Right lobe of liver (tissue), 6 donors: ENCODE results near the gene TNFRSF25. TPM values are rescaled to one million over a fixed set of nuclear protein-coding genes. Genes with fewer than 3 reads are reported as not detected.
A peak's percentile ranks its signal among the peaks of the same experiment; 100 is the strongest.

Experiments used
- ATAC-seq, 4 donors: fragments of 200-7000 bp; cut with Tn5 transposase; one replicate each; pipeline ENCODE4 v1.9.1; 2020; ENCODE audit warnings: mild to moderate bottlenecking in 4 of 4, moderate library complexity in 4 of 4
- DNase-seq, 3 donors: peaks; one replicate each; pipeline ENCODE4 v3.0.0-alpha.2; 2020
- H3K27ac ChIP-seq, 3 donors: fragments of 200-600 bp; one replicate each; pipeline ENCODE4 v1.8.0; 2022
- H3K27me3 ChIP-seq, 2 donors: fragments of 200-600 bp; one replicate each; pipeline ENCODE4 v1.8.0; 2022
- H3K36me3 ChIP-seq, 4 donors: fragments of 200-600 bp; sonication (generic) in 1 of 4; one replicate each; pipeline versions ENCODE4 v1.5.1 to v1.8.0; 2017 to 2022; ENCODE audit warnings: control low read depth in 1 of 4
- H3K4me1 ChIP-seq, 4 donors: fragments of 200-600 bp; sonication (generic) in 1 of 4; one replicate each; pipeline versions ENCODE4 v1.5.1 to v1.8.0; 2017 to 2022; ENCODE audit warnings: control low read depth in 1 of 4
- H3K4me3 ChIP-seq, 3 donors: fragments of 200-600 bp; one replicate each; pipeline ENCODE4 v1.8.0; 2022
- H3K9me3 ChIP-seq, 4 donors: fragments of 200-600 bp; sonication (generic) in 1 of 4; one replicate each; pipeline versions ENCODE4 v1.5.1 to v1.8.0; 2017 to 2022; ENCODE audit warnings: control low read depth in 1 of 4
- POLR2A ChIP-seq: fragments of 450-650 bp; IDR thresholded peaks from one replicate; pipeline ENCODE4 v1.6.1; 2017; ENCODE audit warnings: antibody characterized with exemption, mild to moderate bottlenecking
- WGBS: methylation state at CpG from one replicate; pipeline ENCODE4 v1.1.6; 2018; ENCODE audit warnings: low coverage, low lambda C conversion rate; ENCODE audit not compliant: insufficient coverage; ENCODE audit errors: missing lambda C conversion rate; 5-methylcytosine and 5-hydroxymethylcytosine counted together
- intact Hi-C, 2 donors: fragments of 100-400 bp; cut with DNase I; formaldehyde crosslinking; loops; one replicate each; pipeline versions ENCODE4 v1.11.2 to v1.14.1; 2022
- total RNA-seq, 6 experiments: library from RNA; depleted of rRNA in 2 of 6; stranded (reverse); fragments of >200 nt in 2 of 6; fragmentation: NEBNext Ultra II Directional in 3 of 6; extraction: Animal tissue kit (Norgen Biotek cat#: 25700) in 3 of 6; gene quantifications; one replicate each; pipeline versions ENCODE4 v1.1.0 to v1.2.4, GENCODE V29; 2016 to 2023
- TF ChIP-seq, protein P1 (sequence below), 4 donors: fragments of 200-600 bp in 3 of 4; fragments of 450-650 bp in 1 of 4; IDR thresholded peaks; one replicate each; pipeline versions ENCODE4 v1.5.1 to v1.8.0; 2016 to 2022; ENCODE audit warnings: antibody characterized with exemption in 4 of 4, mild to moderate bottlenecking in 2 of 4
- donor health status: DM: no; HTN: yes; CAD: no.
- donor health status: DM: no; HTN: no; CAD: no.
- donor health status: DM: no; HTN: no; CAD: no.
- donor health status: DM: no; HTN: yes; CAD: no.
- donor health status: DM: no; HTN: yes; CAD: no.

The TNFRSF25 gene
- total RNA-seq, 6 experiments from 2014 or later = 1.1 to 3.2 (median 2.1) TPM

DNA sequence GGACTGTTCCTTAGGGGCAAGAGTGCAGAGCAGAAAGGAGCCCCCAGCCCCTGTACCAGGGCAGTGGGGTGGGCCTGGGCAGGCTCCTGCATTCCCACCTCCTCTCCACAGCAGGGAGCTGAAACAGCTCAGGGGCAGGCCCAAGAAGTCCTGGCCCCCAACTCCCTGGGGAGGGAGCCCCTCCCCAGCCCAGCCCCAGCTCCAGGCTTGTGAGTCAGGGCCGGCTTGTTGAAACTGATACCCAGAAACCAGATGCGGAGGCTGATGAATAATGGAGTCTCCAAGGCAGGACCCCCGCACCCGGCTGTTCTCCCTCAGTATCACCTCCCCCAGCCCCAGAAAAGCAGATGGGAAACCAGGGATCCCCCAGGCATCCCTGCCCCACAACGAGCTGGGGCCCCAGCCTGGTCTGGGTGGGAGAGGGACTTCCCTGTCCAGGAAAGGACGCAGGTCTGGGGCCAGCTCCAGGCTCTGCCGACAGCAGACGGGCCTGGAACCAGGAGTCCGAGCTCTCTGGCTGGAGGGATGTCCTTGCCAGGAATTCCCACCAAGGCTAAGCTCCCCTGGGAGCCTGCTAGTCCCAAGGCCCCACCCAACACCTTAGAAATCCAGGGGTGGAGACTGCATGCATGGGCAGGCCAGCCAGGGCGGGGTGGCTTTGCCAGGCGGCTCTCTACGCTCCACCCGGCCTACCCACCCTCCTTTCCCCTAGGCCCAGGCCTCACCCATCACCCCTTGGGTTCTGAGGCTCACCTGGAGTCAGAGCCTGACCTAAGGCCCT, 22.8 kb upstream of the TNFRSF25 start:
- Histone ChIP-seq H3K27ac (no peak overlapping the region), H3K9me3 (no peaks in the 10 kb centered on the region), H3K4me3 (no peak overlapping the region), H3K4me1 (peaks cover 0 to 14% (median 0%) of the 10 kb centered on the region in 4 donors), H3K36me3 (no peaks in the 10 kb centered on the region), H3K27me3 (no peaks in the 10 kb centered on the region)
- no peak for DNase-seq
- ATAC-seq = no peak
- intact Hi-C loops = loop anchor here in 1 of 2 donors (10.0 kb wide), 1 partner anchor 146 kb away; no protein-coding TSS in a partner anchor
- WGBS = no CpG with 5 or more reads among the region's 13 CpGs
- TF ChIP-seq, protein P1, sequence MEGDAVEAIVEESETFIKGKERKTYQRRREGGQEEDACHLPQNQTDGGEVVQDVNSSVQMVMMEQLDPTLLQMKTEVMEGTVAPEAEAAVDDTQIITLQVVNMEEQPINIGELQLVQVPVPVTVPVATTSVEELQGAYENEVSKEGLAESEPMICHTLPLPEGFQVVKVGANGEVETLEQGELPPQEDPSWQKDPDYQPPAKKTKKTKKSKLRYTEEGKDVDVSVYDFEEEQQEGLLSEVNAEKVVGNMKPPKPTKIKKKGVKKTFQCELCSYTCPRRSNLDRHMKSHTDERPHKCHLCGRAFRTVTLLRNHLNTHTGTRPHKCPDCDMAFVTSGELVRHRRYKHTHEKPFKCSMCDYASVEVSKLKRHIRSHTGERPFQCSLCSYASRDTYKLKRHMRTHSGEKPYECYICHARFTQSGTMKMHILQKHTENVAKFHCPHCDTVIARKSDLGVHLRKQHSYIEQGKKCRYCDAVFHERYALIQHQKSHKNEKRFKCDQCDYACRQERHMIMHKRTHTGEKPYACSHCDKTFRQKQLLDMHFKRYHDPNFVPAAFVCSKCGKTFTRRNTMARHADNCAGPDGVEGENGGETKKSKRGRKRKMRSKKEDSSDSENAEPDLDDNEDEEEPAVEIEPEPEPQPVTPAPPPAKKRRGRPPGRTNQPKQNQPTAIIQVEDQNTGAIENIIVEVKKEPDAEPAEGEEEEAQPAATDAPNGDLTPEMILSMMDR (IDR thresholded peaks at IDR 0.05) = no peak
- no peak for TF ChIP-seq POLR2A

DNA sequence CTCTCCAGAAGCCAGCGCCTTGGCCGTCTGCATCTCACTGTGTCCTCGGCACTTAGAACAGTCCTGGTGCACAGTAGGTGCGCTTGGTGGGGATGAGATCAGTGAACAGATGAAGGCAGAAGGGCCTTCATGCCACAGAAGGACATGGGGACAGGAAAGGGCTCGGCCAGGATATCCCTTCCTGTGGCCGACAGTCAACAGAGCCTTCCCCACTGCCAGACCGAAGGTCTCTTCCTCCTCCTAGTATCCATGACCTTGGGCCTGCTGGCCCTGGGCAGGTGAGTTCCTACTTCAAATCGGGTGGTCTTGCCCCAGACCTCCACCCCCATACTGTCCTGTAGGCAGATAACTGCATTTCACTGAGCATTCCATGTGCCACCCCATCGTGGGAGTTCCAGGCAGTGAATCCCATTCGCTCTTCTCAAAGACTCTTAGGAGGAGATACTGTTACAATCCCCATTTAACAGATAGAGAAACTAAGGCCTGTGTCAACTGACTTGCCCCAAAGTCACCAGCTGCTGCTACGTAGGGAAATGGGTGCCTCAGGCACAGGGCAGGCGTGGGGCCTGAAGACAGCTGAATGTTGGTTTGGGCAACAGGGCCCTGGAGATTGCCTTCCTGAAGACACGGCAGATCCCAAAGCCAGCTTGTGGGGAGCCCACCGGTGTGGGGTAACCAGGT, 22.0 kb upstream of the TNFRSF25 start:
- Histone ChIP-seq H3K27ac (no peak overlapping the region), H3K4me3 (no peak overlapping the region), H3K36me3 (no peaks in the 10 kb centered on the region), H3K9me3 (no peaks in the 10 kb centered on the region), H3K27me3 (no peaks in the 10 kb centered on the region), H3K4me1 (peaks cover 0 to 14% (median 0%) of the 10 kb centered on the region in 4 donors)
- TF ChIP-seq POLR2A = no peak
- TF ChIP-seq, protein P1 (IDR thresholded peaks at IDR 0.05) = no peak
- WGBS = 73% methylated on average over 8 of the region's 14 CpGs
- no peak for DNase-seq
- ATAC-seq = no peak
- intact Hi-C loops = loop anchor here in 1 of 2 donors (10.0 kb wide), 1 partner anchor 147 kb away; no protein-coding TSS in a partner anchor

GRCh38 chr1:6486433-6487011, 20.5 kb upstream of the TNFRSF25 start:
- WGBS = 3% methylated on average over 10 of the region's 15 CpGs
- intact Hi-C loops = loop anchor here in 1 of 2 donors (10.0 kb wide), 1 partner anchor 148 kb away; no protein-coding TSS in a partner anchor
- peak; percentile 71 to 80 (median 74) for ATAC-seq
- no peaks in the 10 kb centered on the region for H3K27me3 ChIP-seq
- no peaks in the 10 kb centered on the region for H3K9me3 ChIP-seq
- no peak for TF ChIP-seq POLR2A
- TF ChIP-seq, protein P1 (IDR thresholded peaks at IDR 0.05) = peak; percentile 84 to 88 (median 86)
- no peak overlapping the region for H3K4me3 ChIP-seq
- no peak overlapping the region for H3K27ac ChIP-seq
- peaks cover 0 to 10% (median 0%) of the 10 kb centered on the region in 4 donors for H3K4me1 ChIP-seq
- peak; percentile 88 to 89 (median 88) for DNase-seq
- no peaks in the 10 kb centered on the region for H3K36me3 ChIP-seq

DNA sequence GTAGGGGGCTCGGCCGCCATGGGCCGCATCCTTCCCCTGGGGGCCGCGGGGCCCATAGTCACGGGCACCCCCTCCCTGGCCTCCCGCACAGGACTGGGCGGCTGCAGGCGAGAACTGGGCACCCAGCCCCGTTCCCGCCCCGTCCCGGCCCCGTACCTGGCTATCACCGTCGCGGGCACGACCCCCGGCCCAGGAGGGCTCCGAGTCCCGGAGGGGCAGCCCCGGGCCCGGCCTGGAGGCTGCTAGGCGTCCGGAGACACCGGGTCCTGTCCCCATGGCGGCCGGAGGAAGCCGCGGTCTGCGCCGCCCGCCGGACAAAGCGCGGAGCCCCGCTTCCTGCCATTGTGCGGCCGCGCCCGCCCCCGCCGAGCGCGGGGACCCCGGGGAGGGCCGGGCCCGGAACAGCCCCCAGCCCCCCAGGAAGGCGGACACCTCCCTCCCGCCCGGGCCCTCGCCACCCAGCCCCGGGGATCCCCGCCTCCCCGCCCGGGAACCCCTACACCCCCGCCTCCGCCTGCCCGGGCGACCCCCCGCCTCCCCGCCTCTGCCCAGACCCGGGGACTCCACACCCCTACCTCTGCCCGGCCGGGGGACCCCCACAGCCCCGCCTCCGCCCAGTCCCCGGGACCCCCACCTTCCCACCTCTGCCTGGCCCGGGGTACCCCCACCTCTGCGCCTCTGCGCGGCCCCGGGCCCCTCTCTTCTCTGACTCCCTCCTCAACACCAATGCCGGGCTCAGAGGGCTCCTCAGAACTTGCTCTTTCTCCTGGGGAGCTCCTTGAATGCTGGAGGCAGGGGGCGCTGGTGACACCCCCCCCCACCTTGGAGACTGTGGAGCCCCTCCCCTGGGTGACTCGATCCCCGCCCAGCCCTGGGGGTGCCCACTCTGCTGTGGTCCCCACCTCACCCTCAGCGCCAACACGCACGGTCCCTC, 19.5 kb upstream of the TNFRSF25 start:
- 3% methylated on average over 6 of the region's 80 CpGs for WGBS
- ATAC-seq = peak in 1 of 4 donors; percentile 7
- DNase-seq = peak in 1 of 3 donors; percentile 17
- H3K4me3 ChIP-seq = peak overlapping the region; percentile 29 to 43 (median 40)
- no peak for TF ChIP-seq POLR2A
- intact Hi-C loops = loop anchor here in 1 of 2 donors (10.0 kb wide), 1 partner anchor 149 kb away; no protein-coding TSS in a partner anchor
- no peaks in the 10 kb centered on the region for H3K9me3 ChIP-seq
- H3K27ac ChIP-seq = no peak overlapping the region
- peaks cover 0 to 6% (median 0%) of the 10 kb centered on the region in 4 donors for H3K4me1 ChIP-seq
- no peaks in the 10 kb centered on the region for H3K36me3 ChIP-seq
- H3K27me3 ChIP-seq = no peaks in the 10 kb centered on the region
